Stomach (tissue), 9 donors: Measurements from ENCODE around the gene PRCP. TPM values are rescaled to one million over a fixed set of nuclear protein-coding genes. Genes with fewer than 3 reads are reported as not detected.
A peak's percentile ranks its signal among the peaks of the same experiment; 100 is the strongest.
"Not testable (repeated sequence)": the region's sequence is repeated elsewhere in the genome, so short reads cannot be mapped to it uniquely, and the experiment has no call there.

Experiments used
- DNase-seq, 2 donors: peaks; one replicate each; pipeline versions ENCODE4 v3.0.0 to v3.0.0-alpha.2; 2013 to 2019
- H3K27ac ChIP-seq, 5 donors: fragments of 200-600 bp in 4 of 5; sonication (generic) in 4 of 5; one replicate each; pipeline ENCODE4 v1.5.1; 2013 to 2019; ENCODE audit warnings: mild to moderate bottlenecking in 1 of 5, moderate library complexity in 1 of 5
- H3K27me3 ChIP-seq, 3 donors: fragments of 200-600 bp; sonication (generic); one replicate each; pipeline ENCODE4 v1.5.1; 2017 to 2019; ENCODE audit warnings: mixed run types in 1 of 3
- H3K36me3 ChIP-seq, 4 donors: fragments of 200-600 bp; sonication (generic); 1 replicate in 3 of 4; 2 replicates in 1 of 4; pipeline ENCODE4 v1.5.1; 2016 to 2019
- H3K4me1 ChIP-seq, 4 donors: fragments of 200-600 bp; sonication (generic); one replicate each; pipeline ENCODE4 v1.5.1; 2016 to 2019
- H3K4me3 ChIP-seq, 4 donors: fragments of 200-600 bp; sonication (generic) in 3 of 4; one replicate each; pipeline ENCODE4 v1.5.1; 2016 to 2019; ENCODE audit warnings: mild to moderate bottlenecking in 1 of 4
- H3K9me3 ChIP-seq, 4 donors: fragments of 200-600 bp; sonication (generic); one replicate each; pipeline ENCODE4 v1.5.1; 2016 to 2019
- CTCF ChIP-seq, 7 experiments: fragments of 450-650 bp in 4 of 7; fragments of 200-600 bp in 3 of 7; sonication (generic) in 3 of 7; IDR thresholded peaks; one replicate each; pipeline ENCODE4 v1.5.1; 2016 to 2019; ENCODE audit warnings: antibody characterized with exemption in 7 of 7, control low read depth in 2 of 7, mild to moderate bottlenecking in 1 of 7
- EP300 ChIP-seq: sonication (generic); formaldehyde crosslinking; IDR thresholded peaks from one replicate; pipeline ENCODE4 v1.6.1; 2017; ENCODE audit warnings: antibody characterized with exemption
- POLR2A ChIP-seq, 4 donors: fragments of 450-650 bp; IDR thresholded peaks; one replicate each; pipeline ENCODE4 v1.6.1; 2016; ENCODE audit warnings: antibody characterized with exemption in 4 of 4, control low read depth in 2 of 4, mild to moderate bottlenecking in 1 of 4, moderate library complexity in 1 of 4
- POLR2AphosphoS5 ChIP-seq, 3 donors: sonication (generic); formaldehyde crosslinking; IDR thresholded peaks; one replicate each; pipeline ENCODE4 v1.6.1; 2016; ENCODE audit warnings: antibody characterized with exemption in 3 of 3
- WGBS, 5 donors: extraction: QIAGEN DNeasy Blood & Tissue Kit in 3 of 5; methylation state at CpG; one replicate each; pipeline versions ENCODE4 v1.1.5 to v1.1.7; 2013 to 2018; 5-methylcytosine and 5-hydroxymethylcytosine counted together
- intact Hi-C: fragments of 100-400 bp; cut with DNase I; formaldehyde crosslinking; loops from one replicate; pipeline ENCODE4 v1.15.1; 2023; ENCODE audit warnings: low total_unique reads
- polyA plus RNA-seq, 3 donors: library from polyadenylated mRNA; stranded (reverse); fragments of 200-250 nt; gene quantifications; one replicate each; pipeline ENCODE4 v1.2.3, GENCODE V29; 2013
- total RNA-seq, 5 donors: library from RNA; depleted of rRNA; stranded (reverse); fragments of >200 nt; gene quantifications; one replicate each; pipeline versions ENCODE4 v1.1.0 to v1.2.3, GENCODE V29; 2014 to 2016
- donor health status: healthy with polysubstance abuse.
- donor health status: Bipolar disorder and iron deficiency.
- donor health status: healthy.

PRCP gene
- total and polyA plus RNA-seq, 8 donors: 6.4 to 70.1 (median 29.7) TPM

GRCh38 chr11:82944198-82944597, 44.0 kb upstream of the PRCP start:
- intact Hi-C loops: no loop called here
- no peaks in the 10 kb centered on the region for H3K27me3 ChIP-seq
- WGBS, 5 donors: 75 to 93% (median 90%) methylated on average over 2 of the region's 2 CpGs
- H3K27ac ChIP-seq: no peak overlapping the region
- no peaks in the 10 kb centered on the region for H3K36me3 ChIP-seq
- no peak for DNase-seq
- peaks cover 0 to under 1% (median 0%) of the 10 kb centered on the region in 4 donors for H3K9me3 ChIP-seq
- no peaks in the 10 kb centered on the region for H3K4me1 ChIP-seq
- TF ChIP-seq POLR2A (IDR thresholded peaks at IDR 0.05) (no peak), POLR2AphosphoS5 (IDR thresholded peaks at IDR 0.05) (no peak), CTCF (IDR thresholded peaks at IDR 0.05) (no peak), EP300 (no peak)
- no peak overlapping the region for H3K4me3 ChIP-seq

- H3K4me1 ChIP-seq, H3K9me3 ChIP-seq, H3K4me3 ChIP-seq, DNase-seq, H3K27me3 ChIP-seq, intact Hi-C loops, H3K36me3 ChIP-seq, H3K27ac ChIP-seq: not testable (repeated sequence)
- WGBS, 5 donors: 38 to 76% (median 53%) methylated on average over 1 of the region's 1 CpG
- TF ChIP-seq POLR2AphosphoS5 (IDR thresholded peaks at IDR 0.05): peak in 1 of 3 donors; percentile 24
Measured at GRCh38 chr11:82943430-82943829, 43.2 kb upstream of the PRCP start.

GRCh38 chr11:82942376-82942775, 42.1 kb upstream of the PRCP start:
- Histone ChIP-seq H3K27ac (no peak overlapping the region), H3K27me3 (no peaks in the 10 kb centered on the region), H3K9me3 (no peaks in the 10 kb centered on the region), H3K36me3 (no peaks in the 10 kb centered on the region), H3K4me1 (no peaks in the 10 kb centered on the region), H3K4me3 (no peak overlapping the region)
- TF ChIP-seq CTCF (IDR thresholded peaks at IDR 0.05) (no peak), POLR2AphosphoS5 (IDR thresholded peaks at IDR 0.05) (no peak)
- WGBS, 5 donors: 95 to 98% (median 98%) methylated on average over 2 of the region's 2 CpGs; no CpG with 5 or more reads in 2 of the 5 donors
- DNase-seq: no peak
- intact Hi-C loops: no loop called here

- Histone ChIP-seq H3K4me1 (no peaks in the 10 kb centered on the region), H3K36me3 (no peaks in the 10 kb centered on the region), H3K4me3 (no peak overlapping the region), H3K27ac (no peak overlapping the region), H3K27me3 (no peaks in the 10 kb centered on the region), H3K9me3 (no peaks in the 10 kb centered on the region)
- no peak for DNase-seq
- no peak for TF ChIP-seq CTCF (IDR thresholded peaks at IDR 0.05)
- no peak for TF ChIP-seq POLR2AphosphoS5 (IDR thresholded peaks at IDR 0.05)
- TF ChIP-seq POLR2A (IDR thresholded peaks at IDR 0.05): no peak
- TF ChIP-seq EP300: no peak
- intact Hi-C loops: no loop called here
- 95 to 100% (median 97%) methylated on average over 2 of the region's 2 CpGs for WGBS, 5 donors
Measured at GRCh38 chr11:82939456-82939855, 39.2 kb upstream of the PRCP start.

- Histone ChIP-seq H3K27ac (no peak overlapping the region), H3K4me3 (no peak overlapping the region), H3K4me1 (no peaks in the 10 kb centered on the region), H3K9me3 (no peaks in the 10 kb centered on the region), H3K27me3 (no peaks in the 10 kb centered on the region), H3K36me3 (no peaks in the 10 kb centered on the region)
- no peak for DNase-seq
- no peak for TF ChIP-seq POLR2A (IDR thresholded peaks at IDR 0.05)
- TF ChIP-seq CTCF (IDR thresholded peaks at IDR 0.05): no peak
- no peak for TF ChIP-seq POLR2AphosphoS5 (IDR thresholded peaks at IDR 0.05)
- no peak for TF ChIP-seq EP300
- 93 to 100% (median 96%) methylated on average over 2 of the region's 2 CpGs for WGBS, 5 donors
- intact Hi-C loops: no loop called here
Measured at GRCh38 chr11:82937554-82937953, 37.3 kb upstream of the PRCP start.
